Trophoblast cell (in vitro differentiated cells and primary cell): ENCODE measurements around the gene CHURC1.

Experiments used
- DNase-seq, 2 donors: peaks; one replicate each; pipeline ENCODE4 v3.0.0-alpha.2; 2016
- H2AFZ ChIP-seq: 2 replicates; pipeline ENCODE4 v1.6.1; 2013; ENCODE audit warnings: low read length, moderate library complexity, mild to moderate bottlenecking; ENCODE audit not compliant: insufficient read depth, poor library complexity
- H2AK5ac ChIP-seq: 2 replicates; pipeline ENCODE4 v1.6.1; 2013; ENCODE audit warnings: mild to moderate bottlenecking, low read length
- H2BK120ac ChIP-seq: 2 replicates; pipeline ENCODE4 v1.6.1; 2013; ENCODE audit warnings: low read length, mild to moderate bottlenecking, moderate library complexity; ENCODE audit not compliant: insufficient read depth, poor library complexity
- H2BK12ac ChIP-seq: 2 replicates; pipeline ENCODE4 v1.6.1; 2013; ENCODE audit warnings: mild to moderate bottlenecking, low read length, moderate library complexity
- H2BK5ac ChIP-seq: 2 replicates; pipeline ENCODE4 v1.6.1; 2013; ENCODE audit warnings: low read length, low read depth, moderate library complexity, mild to moderate bottlenecking; ENCODE audit not compliant: poor library complexity
- H3K14ac ChIP-seq: 2 replicates; pipeline ENCODE4 v1.6.1; 2013; ENCODE audit warnings: mild to moderate bottlenecking, low read length
- H3K18ac ChIP-seq: 2 replicates; pipeline ENCODE4 v1.6.1; 2013; ENCODE audit warnings: mild to moderate bottlenecking, low read length
- H3K23ac ChIP-seq: 2 replicates; pipeline ENCODE4 v1.6.1; 2013; ENCODE audit warnings: low read length
- H3K27ac ChIP-seq: 2 replicates; pipeline ENCODE4 v1.5.1; 2013; ENCODE audit warnings: low read depth, mild to moderate bottlenecking, inconsistent platforms, low read length, moderate library complexity
- H3K27me3 ChIP-seq: 2 replicates; pipeline ENCODE4 v1.6.1; 2013; ENCODE audit warnings: inconsistent platforms, mild to moderate bottlenecking, low read length, moderate library complexity; ENCODE audit not compliant: insufficient read depth
- H3K36me3 ChIP-seq, 2 experiments: 1 replicate in 1 of 2; 2 replicates in 1 of 2; pipeline ENCODE4 v1.6.1; 2013; ENCODE audit warnings: low read length in 2 of 2, mild to moderate bottlenecking in 2 of 2, moderate library complexity in 1 of 2; ENCODE audit not compliant: insufficient read depth in 2 of 2, control insufficient read depth in 1 of 2
- H3K4ac ChIP-seq: 2 replicates; pipeline ENCODE4 v1.6.1; 2013; ENCODE audit warnings: low read depth, mild to moderate bottlenecking, low read length, moderate library complexity
- H3K4me1 ChIP-seq, 2 experiments: 1 replicate in 1 of 2; 2 replicates in 1 of 2; pipeline ENCODE4 v1.6.1; 2013; ENCODE audit warnings: low read length in 2 of 2, mild to moderate bottlenecking in 2 of 2, moderate library complexity in 1 of 2; ENCODE audit not compliant: insufficient read depth in 2 of 2, control insufficient read depth in 1 of 2
- H3K4me2 ChIP-seq: 2 replicates; pipeline ENCODE4 v1.6.1; 2013; ENCODE audit warnings: inconsistent platforms, mild to moderate bottlenecking, low read length, moderate library complexity
- H3K4me3 ChIP-seq: 2 replicates; pipeline ENCODE4 v1.5.1; 2013; ENCODE audit warnings: mild to moderate bottlenecking, low read depth, low read length, inconsistent platforms
- H3K79me1 ChIP-seq: one replicate; pipeline ENCODE4 v1.6.1; 2013; ENCODE audit warnings: low read length
- H3K79me2 ChIP-seq: 2 replicates; pipeline ENCODE4 v1.6.1; 2013; ENCODE audit warnings: low read length, mild to moderate bottlenecking; ENCODE audit not compliant: control insufficient read depth, insufficient read depth, poor library complexity
- H3K9ac ChIP-seq: 2 replicates; pipeline ENCODE4 v1.6.1; 2013; ENCODE audit warnings: mild to moderate bottlenecking, low read length
- H3K9me3 ChIP-seq: 2 replicates; pipeline ENCODE4 v1.6.1; 2013; ENCODE audit warnings: low read depth, mild to moderate bottlenecking, control low read depth, inconsistent platforms, low read length; ENCODE audit not compliant: insufficient read depth
- H4K12ac ChIP-seq: 2 replicates; pipeline ENCODE4 v1.6.1; 2013; ENCODE audit warnings: low read depth, mild to moderate bottlenecking, low read length, moderate library complexity
- H4K8ac ChIP-seq: 2 replicates; pipeline ENCODE4 v1.6.1; 2013; ENCODE audit warnings: low read depth, mild to moderate bottlenecking, low read length, moderate library complexity
- H4K91ac ChIP-seq: one replicate; pipeline ENCODE4 v1.6.1; 2013; ENCODE audit warnings: low read depth, mild to moderate bottlenecking, low read length, moderate library complexity
- WGBS: extraction: QIAGEN DNeasy Blood & Tissue Kit; methylation state at CpG from one replicate; pipeline ENCODE4 v1.1.7; 2013; ENCODE audit warnings: missing lambda C conversion rate; ENCODE audit not compliant: insufficient read length, insufficient coverage; ENCODE audit errors: extremely low coverage; 5-methylcytosine and 5-hydroxymethylcytosine counted together

CHURC1 gene

GRCh38 chr14:64942531-64943111 is 28.4 kb downstream of the CHURC1 start, which contains the start of gene GPX2:
GPX2 (minus strand) TSS chr14:64942745; CDS start chr14:64942726, 19 bp downstream.
- Histone ChIP-seq H3K27me3 (no peaks in the 10 kb centered on the region), H4K12ac (no peak within 1 kb of the TSS), H3K79me2 (no peaks in the 10 kb centered on the region), H3K9ac (no peak within 1 kb of the TSS), H3K9me3 (no peaks in the 10 kb centered on the region), H2AK5ac (no peak within 1 kb of the TSS), H4K8ac (no peak within 1 kb of the TSS), H3K36me3 (peaks cover 11 to 14% of the 10 kb centered on the region in 2 experiments), H2AFZ (no peak within 1 kb of the TSS), H3K4me2 (no peak within 1 kb of the TSS), H2BK120ac (no peak within 1 kb of the TSS), H3K4me3 (no peak within 1 kb of the TSS), H4K91ac (no peak within 1 kb of the TSS), H3K4me1 (peaks cover 0 to 5% of the 10 kb centered on the region in 2 experiments), H3K27ac (no peak within 1 kb of the TSS), H3K14ac (no peak within 1 kb of the TSS), H3K23ac (no peak within 1 kb of the TSS), H3K18ac (no peak within 1 kb of the TSS), H3K4ac (no peak within 1 kb of the TSS), H3K79me1 (no peaks in the 10 kb centered on the region), H2BK12ac (no peak within 1 kb of the TSS), H2BK5ac (no peak within 1 kb of the TSS)
- no CpG with 5 or more reads among the region's 13 CpGs for WGBS
- no peak for DNase-seq

- Histone ChIP-seq H3K23ac (no peak overlapping the region), H3K79me2 (no peaks in the 10 kb centered on the region), H3K4me1 (peaks cover 0 to 5% of the 10 kb centered on the region in 2 experiments), H2AFZ (no peak overlapping the region), H3K9me3 (no peaks in the 10 kb centered on the region), H4K12ac (no peak overlapping the region), H3K18ac (no peak overlapping the region), H3K79me1 (no peaks in the 10 kb centered on the region), H3K4me2 (no peak overlapping the region), H2AK5ac (no peak overlapping the region), H3K27me3 (no peaks in the 10 kb centered on the region), H2BK120ac (no peak overlapping the region), H3K4ac (no peak overlapping the region), H3K27ac (no peak overlapping the region), H2BK5ac (no peak overlapping the region), H4K91ac (no peak overlapping the region), H4K8ac (no peak overlapping the region), H3K36me3 (peaks cover 18 to 22% of the 10 kb centered on the region in 2 experiments), H2BK12ac (no peak overlapping the region), H3K14ac (no peak overlapping the region), H3K9ac (no peak overlapping the region), H3K4me3 (no peak overlapping the region)
- no peak for DNase-seq
- WGBS = no CpG with 5 or more reads among the region's 6 CpGs
Observed at GRCh38 chr14:64943556-64943955, 29.3 kb downstream of the CHURC1 start.

GRCh38 chr14:64944041-64944440 is 29.8 kb downstream of the CHURC1 start:
- Histone ChIP-seq H2AK5ac (no peak overlapping the region), H3K4me1 (peaks cover 0 to 5% of the 10 kb centered on the region in 2 experiments), H2AFZ (no peak overlapping the region), H3K27ac (no peak overlapping the region), H3K36me3 (peaks cover 21 to 23% of the 10 kb centered on the region in 2 experiments), H3K27me3 (no peaks in the 10 kb centered on the region), H3K14ac (no peak overlapping the region), H4K12ac (no peak overlapping the region), H3K4me2 (no peak overlapping the region), H2BK5ac (no peak overlapping the region), H4K91ac (no peak overlapping the region), H4K8ac (no peak overlapping the region), H2BK12ac (no peak overlapping the region), H3K9me3 (no peaks in the 10 kb centered on the region), H3K79me1 (no peaks in the 10 kb centered on the region), H3K23ac (no peak overlapping the region), H2BK120ac (no peak overlapping the region), H3K9ac (no peak overlapping the region), H3K18ac (no peak overlapping the region), H3K79me2 (no peaks in the 10 kb centered on the region), H3K4ac (no peak overlapping the region), H3K4me3 (no peak overlapping the region)
- DNase-seq = no peak
- no CpG with 5 or more reads among the region's 2 CpGs for WGBS

DNA sequence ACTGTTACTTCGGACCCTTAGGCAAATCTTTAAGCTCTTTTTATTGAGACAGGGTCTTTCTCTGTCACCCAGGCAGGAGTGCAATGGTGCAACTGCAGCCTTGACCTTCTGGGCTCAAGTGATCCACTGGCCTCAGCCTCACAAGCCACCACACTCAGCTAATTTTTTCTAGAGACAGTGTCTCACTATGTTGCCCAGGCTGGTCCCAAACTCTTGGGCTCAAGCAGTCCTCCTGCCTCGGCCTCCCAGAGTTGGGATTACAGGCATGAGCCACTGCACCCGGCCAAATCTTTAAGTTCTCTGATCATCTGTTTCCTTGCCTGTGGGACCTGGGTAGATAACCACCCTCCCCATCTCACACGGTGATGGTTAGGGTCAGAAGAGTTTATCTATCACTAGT is 30.6 kb downstream of the CHURC1 start:
- H3K27me3 ChIP-seq = no peaks in the 10 kb centered on the region
- no peak overlapping the region for H3K9ac ChIP-seq
- no peak overlapping the region for H2AK5ac ChIP-seq
- H4K12ac ChIP-seq = no peak overlapping the region
- H3K4me3 ChIP-seq = no peak overlapping the region
- H3K18ac ChIP-seq = no peak overlapping the region
- H4K8ac ChIP-seq = no peak overlapping the region
- no peak overlapping the region for H3K23ac ChIP-seq
- no peak overlapping the region for H2BK5ac ChIP-seq
- H3K79me2 ChIP-seq = no peaks in the 10 kb centered on the region
- no peak overlapping the region for H2AFZ ChIP-seq
- H4K91ac ChIP-seq = no peak overlapping the region
- H3K4me2 ChIP-seq = no peak overlapping the region
- no CpG with 5 or more reads among the region's 4 CpGs for WGBS
- H3K4ac ChIP-seq = no peak overlapping the region
- no peaks in the 10 kb centered on the region for H3K9me3 ChIP-seq
- no peak overlapping the region for H2BK120ac ChIP-seq
- H3K36me3 ChIP-seq = peaks cover 20 to 26% of the 10 kb centered on the region in 2 experiments
- H3K14ac ChIP-seq = no peak overlapping the region
- H3K27ac ChIP-seq = no peak overlapping the region
- DNase-seq = no peak
- no peak overlapping the region for H2BK12ac ChIP-seq
- H3K4me1 ChIP-seq = peaks cover 0 to 5% of the 10 kb centered on the region in 2 experiments
- H3K79me1 ChIP-seq = no peaks in the 10 kb centered on the region
